HG02852 (cell line): ENCODE results near the gene SORCS1.

Experiments
- ATAC-seq: cut with Tn5 transposase; IDR thresholded peaks from one replicate; pipeline ENCODE4 v1.9.1; 2021; ENCODE audit warnings: mild to moderate bottlenecking, moderate library complexity; ENCODE audit not compliant: unreplicated experiment

The SORCS1 gene

DNA sequence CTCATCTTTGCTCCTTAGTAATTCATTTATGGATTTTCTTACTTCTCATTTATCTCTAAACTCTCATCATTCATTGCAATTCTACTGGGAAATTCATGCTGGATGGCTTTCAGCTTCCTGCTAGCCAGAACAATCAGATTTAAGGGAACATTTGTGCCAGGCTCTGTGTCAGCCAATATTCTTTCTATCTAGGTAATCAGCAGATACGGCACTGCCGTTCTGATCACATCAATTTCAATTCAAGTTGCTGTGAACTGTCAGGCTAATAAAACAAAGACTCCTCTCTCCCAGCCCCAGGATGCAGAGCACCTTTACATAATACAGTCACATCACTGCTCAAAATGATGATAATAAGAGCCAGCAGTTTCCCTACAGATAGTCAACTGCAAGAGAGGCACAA, 468.3 kb downstream of the SORCS1 start:
- no peak for ATAC-seq

DNA sequence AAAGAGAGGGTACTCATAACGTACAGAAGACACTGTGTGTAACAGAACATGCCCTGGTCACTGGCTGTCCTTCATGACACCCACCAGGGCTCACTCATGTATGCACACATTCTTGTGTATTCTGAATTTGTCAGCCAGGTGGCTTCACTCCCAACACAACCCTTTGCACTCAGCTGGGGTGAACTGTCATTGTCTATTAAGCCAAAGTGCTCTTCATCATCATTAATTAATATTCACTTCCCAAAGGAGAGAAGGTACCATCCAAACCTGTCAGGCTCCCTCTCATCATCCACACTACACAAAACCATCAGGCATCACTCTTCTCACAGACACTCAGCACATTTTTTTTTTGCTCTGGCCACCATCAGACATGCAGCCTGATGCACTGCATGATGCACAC, 469.8 kb downstream of the SORCS1 start:
- no peak for ATAC-seq

DNA sequence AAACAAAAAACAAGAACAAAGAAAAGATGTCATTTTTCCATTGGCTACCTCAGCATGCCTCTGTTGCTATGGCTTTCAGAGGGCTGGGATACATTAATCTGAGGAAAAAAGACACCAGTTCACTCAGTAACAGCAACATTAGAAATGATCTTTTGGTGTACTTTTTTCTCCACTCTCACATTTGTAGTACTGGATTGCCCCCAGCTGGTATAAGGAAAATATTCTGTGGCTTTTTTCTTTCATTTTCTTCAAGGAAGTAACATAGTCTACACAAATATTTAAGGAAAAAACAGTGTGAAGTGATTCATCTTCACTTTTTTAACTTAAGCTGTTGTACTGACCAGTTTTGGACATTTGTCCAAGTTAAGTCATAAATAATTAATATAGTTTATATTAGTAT, 482.3 kb downstream of the SORCS1 start:
- no peak for ATAC-seq

DNA sequence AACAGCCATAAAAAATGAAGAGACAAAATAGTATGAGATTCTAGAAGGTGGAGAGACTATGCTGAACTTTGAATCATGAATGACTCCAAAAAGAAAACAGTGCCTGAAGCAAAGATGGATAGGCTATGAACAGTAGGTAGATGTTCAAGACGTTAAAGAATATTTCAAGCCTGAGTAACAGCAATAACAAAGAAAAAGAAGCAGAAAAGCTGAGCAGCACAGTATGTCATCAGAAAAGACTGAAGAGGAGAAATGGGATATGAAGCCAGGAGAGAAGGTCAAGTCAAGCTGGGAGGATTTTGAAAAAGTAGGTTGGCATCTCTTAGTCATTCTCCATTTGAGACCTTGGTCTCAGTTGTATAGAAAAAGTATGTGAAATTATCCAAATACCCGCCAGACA, 484.4 kb downstream of the SORCS1 start:
- ATAC-seq, result no peak

DNA sequence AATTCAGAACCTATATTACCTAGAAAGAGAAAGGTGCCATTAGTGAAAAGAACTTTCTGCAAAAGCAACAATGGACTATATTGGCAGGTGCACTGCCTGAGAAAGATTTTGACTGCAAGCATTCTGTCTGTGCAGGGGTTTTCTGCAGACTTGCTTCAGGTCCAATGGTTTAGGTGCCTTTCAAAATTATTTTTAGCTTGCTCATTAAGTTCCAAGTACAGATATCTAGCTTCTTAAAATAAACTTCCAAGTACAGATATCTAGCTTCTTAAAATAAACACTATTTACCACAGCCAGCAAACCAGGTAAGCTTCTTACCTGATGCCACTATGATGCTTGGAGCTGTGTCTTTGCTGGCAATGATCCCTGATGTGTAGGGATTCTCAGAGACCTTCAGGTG, 485.2 kb downstream of the SORCS1 start:
- ATAC-seq, result no peak

DNA sequence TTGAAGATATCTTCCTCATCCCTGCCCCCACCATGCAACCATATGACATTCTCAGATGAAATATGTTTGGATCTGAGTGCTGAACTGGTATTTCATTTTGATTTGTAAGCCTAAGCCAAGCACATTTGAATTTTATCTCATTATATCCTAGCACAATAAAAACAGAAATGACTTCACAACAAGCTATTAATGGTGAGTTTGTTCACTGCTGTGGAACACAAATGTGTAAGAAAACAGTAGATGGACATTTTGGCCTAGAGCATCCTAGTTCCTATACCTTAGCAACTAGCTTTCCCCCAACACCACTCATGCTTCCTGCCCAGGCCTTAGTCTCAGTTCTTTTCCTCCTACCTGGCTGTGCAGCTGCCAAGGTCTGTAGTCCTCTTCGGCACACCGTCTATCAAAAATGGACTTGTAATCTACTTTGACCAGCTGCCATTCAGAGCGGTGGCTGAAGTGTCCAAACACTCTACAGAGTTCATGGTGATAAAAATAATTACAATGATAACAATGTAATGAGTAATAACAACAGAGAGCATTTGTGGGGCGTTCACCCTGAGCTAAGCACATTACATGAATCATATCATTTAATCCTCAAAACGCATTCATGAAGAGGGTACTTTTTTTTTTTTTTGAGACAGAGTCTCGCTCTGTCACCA, 491.9 kb downstream of the SORCS1 start:
- ATAC-seq, result no peak

DNA sequence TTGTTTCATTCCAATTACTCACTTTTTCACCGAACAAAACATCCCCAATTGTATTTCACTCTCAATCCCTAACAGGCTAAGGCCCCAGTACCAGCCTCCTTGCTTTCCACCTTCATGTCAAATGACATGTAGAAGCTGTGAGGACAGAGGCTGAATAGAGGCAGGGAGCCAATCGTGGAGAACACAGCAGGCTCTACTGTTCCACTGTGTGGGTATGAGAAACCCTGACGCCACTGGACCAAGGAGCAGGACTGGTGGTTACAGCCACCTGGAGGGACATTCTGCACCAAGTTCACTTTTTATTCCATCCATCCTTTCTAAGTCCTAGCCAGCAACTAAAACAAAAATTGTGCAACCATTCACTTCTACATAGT, 502.8 kb downstream of the SORCS1 start:
- ATAC-seq, result no peak

DNA sequence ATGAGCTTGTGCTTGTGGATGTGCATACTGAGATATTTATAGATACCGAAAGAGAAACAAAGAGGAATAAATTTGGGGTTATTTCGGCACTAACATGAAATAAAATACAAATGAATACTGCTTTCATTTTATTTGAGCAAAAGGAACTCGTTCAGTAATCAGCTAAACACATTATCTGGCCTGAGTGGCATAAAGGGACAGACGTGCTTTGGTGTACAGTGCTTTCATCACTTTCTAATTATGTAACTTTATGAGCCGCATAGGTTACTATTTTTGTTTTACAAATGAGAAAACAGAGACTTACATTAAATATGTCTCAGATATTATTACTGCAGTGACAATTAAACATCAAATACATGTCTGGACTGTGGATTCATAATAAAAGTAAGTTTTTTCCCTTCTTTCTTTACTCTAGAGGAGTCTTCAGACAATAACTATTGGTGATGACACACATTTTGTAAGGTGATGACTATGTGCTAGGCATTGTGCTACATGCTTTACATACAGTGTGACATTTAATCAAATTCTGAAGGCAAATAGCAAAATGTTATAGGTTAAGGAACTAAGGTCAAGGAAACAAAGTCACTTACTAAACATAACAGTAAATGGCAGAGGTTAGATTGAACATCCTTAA, 503.3 kb downstream of the SORCS1 start:
- no peak for ATAC-seq

DNA sequence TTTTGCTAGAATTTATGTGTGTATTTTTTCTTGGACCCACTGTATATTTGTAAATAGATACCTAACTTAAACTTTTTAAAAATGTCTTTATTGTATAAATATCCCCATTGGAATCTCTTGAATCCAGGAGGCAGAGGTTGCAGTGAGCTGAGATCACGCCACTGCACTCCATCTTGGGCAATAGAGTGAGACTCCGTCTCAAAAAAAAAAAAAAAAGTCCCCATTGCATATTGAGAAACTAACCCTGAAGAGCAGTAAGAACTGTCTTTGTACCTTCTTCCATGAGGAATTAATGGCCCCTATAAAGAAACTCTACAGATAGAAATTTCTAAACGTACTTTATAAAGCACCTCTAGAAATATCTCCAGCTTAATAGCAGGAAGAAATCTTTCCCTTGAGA, 504.0 kb downstream of the SORCS1 start:
- ATAC-seq, result no peak

DNA sequence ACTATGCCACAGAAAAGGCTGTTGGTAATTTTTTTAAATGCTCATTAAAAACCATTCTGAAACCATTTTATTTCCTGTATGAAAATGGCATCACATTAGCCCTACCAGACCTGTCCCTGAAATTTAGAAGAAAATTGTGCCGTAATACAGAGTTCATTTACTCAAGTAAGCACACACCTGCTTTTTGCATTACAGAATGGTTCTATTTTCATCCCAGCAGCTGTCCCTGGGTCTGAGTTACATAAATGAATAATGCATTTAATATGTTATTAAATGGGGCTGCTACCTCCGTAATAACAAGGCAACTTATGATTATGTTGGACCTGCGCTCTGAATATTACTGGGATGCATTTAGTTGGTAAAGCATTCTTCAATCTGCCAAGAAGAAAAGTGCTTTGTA, 508.9 kb downstream of the SORCS1 start:
- ATAC-seq, result no peak

DNA sequence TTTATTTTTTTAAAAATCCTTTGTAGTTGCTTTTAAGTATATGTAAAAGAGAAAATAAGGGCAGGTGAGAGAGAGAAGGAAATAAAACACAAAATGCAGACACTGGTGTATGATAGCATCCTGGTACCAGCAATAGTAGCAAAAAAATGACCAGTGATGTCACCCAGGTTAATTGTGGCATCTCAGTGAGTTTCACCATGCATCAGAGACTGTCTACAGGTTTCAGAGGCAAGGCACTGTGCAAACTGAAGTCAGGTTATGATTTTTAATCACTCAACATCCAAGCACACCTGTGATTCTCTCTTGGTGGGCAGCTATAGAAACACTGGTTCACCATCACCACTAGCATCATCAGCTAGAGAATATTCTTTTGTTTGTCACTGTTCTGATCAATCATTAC, 509.3 kb downstream of the SORCS1 start:
- no peak for ATAC-seq

DNA sequence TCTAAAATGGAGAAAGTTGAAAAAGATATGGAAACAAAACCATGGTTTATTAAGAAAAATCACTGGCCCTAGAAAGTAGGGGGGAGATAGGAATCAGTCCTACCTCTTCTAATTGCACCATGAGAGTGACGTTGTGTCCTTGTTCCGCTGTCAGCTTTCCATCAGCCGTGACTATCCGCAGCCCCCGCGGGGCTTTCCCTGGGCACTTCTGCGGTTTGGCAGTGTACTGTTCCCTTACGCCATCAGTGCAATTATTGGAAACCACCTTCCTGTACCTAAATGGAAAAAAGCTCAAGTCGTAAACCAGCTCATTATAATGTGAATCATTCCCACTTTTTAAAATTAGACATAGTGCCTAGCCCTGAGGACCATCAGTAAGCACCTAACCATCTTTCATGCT, 512.2 kb downstream of the SORCS1 start:
- ATAC-seq, result no peak

DNA sequence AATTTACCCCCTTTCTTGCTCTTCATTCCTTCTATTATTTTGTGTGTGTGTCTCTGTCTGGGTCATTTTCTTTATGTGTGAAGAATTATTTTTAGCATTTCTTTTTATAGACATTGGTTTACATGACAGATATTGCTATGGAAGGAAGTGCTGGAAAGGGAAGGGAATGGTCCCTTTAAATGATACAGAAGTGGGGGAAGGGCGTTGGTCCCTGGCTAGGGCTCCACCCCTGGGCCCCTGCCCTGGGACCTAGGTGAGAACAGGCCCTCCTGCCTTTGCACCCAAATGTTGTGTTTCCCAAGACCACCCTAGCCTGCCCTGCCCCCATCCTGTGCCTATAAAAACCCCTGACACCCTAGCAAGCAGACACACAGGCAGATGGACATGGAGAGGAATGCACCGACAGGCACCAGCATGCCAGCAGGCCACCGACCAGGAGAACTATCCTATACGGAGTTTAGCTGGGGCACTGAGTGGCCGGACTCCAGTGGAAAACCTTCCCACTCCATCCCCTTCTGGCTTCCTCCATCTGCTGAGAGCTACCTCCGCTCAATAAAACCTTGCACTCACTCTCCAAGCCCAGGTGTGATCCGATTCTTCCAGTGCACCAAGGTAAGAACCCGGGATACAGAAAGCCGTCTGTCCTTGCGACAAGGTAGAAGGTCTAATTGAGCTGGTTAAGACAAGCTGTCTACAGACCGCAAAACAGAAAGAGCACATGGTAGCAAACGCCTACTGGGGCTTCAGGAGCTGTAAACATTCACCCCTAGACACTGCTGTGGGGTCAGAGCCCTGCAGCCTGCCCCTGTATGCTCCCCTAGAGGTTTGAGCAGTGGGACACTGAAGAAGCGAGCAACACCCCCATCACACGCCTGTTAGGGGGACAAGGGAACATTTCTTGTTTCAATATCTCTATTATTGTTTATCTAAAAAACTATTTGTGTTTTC, 515.7 kb downstream of the SORCS1 start:
- ATAC-seq, result no peak

DNA sequence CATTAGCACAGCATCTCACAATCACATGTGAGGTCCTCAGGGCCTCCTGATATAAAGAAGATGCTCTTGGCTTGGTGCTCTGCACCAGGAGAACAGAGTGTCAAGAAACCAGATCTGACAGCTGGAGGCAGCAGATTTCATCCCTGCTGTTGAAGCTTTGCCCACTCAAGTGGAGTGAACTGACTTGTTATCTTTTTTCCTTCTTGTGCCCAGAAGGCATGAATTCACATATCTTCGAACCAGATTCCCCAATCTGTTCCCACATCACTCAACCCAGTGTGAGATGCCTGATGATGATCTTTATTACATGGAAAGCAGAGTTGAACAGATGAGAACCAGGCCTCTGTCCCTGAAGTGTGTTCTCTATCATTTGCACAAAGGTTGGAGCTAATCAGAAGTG, 521.0 kb downstream of the SORCS1 start:
- no peak for ATAC-seq

DNA sequence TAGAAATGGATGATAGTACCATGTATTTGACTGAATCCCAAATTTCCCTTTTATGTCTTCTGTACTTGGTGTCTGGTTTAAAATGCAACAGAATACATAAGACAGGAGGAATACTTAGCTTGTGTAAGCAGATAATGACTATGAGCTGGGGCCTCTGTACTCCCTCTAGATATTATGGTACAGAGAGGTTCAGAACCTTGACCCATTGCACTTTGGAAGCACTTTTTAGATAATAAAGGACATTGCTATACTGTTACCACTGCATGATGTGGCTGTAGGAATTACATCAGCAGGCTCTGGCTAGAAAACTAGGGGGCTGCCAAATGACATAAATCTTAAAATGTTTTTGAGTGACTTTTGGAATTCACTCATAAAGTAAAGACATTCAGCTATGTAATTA, 526.6 kb downstream of the SORCS1 start:
- ATAC-seq, result no peak

DNA sequence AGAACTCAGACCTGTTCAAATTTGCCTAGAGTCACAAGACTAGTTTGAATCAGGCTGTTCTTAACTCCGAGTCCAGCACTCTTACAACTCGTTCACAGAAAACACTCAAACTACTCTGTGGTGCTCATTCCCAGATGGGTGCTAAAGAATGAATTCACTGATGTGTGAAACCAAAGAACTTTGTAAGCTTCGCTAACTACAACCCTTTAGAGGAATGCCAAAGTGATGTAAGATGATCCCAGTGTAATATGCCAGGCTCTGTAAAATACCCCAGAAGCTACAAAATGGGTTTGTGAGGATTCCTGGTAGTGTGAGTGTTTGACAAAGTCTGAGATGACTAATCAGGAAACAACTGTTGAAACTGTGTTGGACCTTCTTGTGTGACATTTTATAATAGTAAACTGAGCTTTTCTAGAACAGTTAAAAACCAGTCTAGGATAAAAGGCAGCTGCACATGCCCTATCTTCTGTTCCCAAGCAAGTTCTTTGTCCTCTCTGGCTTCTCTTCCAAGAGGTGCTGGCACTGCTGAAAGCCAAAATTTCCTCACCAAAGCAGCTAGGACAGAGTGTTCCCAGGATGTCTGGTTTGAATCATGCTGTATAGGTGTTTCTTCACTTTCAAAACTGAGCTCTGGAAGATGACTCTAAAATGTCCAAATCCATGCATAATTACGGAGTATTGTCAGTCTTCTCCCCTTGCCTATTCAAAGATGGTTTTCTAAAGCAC, 527.6 kb downstream of the SORCS1 start:
- no peak for ATAC-seq

DNA sequence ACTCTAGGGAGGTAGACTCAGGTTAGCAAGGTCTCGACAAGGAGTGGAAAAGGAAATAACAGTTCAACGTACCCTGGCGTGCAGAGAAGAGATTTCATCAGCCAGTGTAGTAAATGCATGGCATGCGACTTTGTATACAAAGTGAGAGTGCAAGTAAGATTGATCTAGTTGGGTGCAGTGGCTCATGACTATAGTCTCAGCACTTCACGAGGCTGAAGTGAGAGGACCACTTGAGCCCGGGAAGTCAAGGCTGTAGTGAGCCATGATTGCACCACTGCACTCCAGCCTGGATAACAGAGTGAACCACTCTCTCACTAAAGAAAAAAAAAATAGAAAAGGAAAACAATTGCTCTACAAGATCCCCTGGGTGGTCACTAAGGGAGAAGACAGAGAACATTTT, 528.6 kb downstream of the SORCS1 start:
- no peak for ATAC-seq

DNA sequence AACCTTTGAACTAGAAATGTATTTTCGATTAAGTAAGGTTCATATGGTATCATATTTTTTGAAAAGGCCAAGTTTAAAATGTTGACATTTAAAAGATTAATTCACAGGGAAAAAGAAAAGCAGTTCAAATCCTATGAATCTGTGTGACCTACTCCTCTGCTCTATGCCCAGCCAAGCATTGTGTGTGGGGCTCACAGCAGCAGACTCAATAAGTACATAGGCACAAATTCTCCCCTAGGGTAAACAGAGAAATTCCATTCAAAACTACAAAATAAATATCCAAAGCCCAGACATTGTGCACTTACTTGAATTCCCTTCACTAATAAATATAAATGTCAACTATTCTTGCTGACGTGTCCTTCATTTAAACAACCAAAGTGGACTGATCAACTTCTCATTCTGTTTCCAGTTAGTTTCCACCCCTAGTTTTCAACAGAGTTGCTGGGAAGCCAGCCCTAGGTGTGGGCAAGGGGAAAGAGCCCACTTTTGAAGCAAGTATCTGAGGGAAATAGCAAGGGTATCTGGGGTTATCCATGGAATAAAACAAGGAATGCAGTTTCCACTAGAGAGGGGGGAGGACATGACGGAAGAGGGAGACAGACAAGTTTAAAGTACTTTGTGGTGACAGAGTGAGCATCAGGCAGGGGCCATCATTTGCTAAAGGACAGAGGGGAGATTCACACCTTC, 533.3 kb downstream of the SORCS1 start:
- ATAC-seq, result no peak

DNA sequence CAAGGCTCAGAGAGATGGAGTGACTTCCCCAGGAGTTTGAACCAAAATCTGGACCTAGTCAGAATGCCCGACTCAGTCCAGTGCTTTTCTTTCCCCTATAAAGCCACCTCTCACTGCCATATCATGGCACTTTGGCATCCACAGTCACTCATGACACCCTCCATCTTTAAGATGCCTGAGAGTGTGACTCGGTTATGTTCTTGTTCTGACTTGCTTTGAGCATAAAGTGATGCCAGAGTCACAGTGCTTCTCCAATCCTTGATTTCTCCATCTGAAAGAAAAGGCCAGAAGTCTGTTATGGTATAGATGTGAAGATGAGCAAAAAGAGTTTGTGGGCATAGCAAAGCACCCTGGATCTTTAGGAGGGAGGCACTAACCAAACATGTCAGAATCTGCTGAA, 538.1 kb downstream of the SORCS1 start:
- ATAC-seq, result no peak

DNA sequence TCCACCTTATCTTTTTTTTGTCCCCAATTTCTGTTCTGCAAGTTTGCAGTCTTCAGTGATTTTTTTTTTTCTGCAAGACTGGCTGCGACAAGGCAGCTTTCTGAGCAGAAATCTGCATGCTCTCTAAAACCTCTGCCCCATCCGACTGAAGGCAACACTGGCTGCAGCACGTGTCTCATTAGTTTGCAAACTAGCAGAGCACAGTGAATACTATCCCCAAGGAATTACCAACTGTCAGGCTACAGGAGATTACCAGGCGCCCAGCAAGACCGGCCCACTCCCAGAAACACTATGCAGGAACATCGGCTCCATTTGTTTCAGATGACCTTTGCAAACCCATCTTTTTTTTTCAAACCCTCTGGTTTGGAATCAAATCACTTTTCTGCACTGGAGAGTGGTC, 538.8 kb downstream of the SORCS1 start:
- no peak for ATAC-seq

DNA sequence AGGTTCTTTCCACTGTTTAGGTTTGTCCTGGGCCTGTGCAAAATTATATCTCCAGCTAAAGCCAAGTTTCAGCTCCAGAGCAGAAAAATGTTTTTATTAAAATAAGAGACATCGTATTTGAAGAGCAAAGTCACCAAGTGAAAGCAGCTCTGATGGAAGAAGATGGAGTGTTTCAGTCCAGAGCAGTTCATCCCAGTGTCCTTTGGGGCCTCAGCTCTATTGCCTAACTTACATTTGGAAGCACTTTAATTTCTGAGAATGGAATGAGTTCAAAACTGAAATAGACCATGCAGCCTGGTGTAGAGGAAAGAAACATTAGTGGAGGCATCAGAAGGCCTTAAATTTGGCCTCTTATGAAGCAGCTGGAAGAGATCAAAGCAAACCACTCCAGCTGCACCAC, 545.2 kb downstream of the SORCS1 start:
- no peak for ATAC-seq
